Smooth muscle cell of the coronary artery (primary cell): ENCODE data around the gene BTG3. TPM values are rescaled to one million over a fixed set of nuclear protein-coding genes. Genes with fewer than 3 reads are reported as not detected.

Source experiments
- total RNA-seq: library from RNA; depleted of rRNA; stranded (reverse); fragments of >200 nt; gene quantifications from 2 replicates; pipeline ENCODE4 v1.2.3, GENCODE V29; 2014; ENCODE audit warnings: low replicate concordance

Gene BTG3
- total RNA-seq = 8.9 and 16.1 TPM in 2 replicates

DNA sequence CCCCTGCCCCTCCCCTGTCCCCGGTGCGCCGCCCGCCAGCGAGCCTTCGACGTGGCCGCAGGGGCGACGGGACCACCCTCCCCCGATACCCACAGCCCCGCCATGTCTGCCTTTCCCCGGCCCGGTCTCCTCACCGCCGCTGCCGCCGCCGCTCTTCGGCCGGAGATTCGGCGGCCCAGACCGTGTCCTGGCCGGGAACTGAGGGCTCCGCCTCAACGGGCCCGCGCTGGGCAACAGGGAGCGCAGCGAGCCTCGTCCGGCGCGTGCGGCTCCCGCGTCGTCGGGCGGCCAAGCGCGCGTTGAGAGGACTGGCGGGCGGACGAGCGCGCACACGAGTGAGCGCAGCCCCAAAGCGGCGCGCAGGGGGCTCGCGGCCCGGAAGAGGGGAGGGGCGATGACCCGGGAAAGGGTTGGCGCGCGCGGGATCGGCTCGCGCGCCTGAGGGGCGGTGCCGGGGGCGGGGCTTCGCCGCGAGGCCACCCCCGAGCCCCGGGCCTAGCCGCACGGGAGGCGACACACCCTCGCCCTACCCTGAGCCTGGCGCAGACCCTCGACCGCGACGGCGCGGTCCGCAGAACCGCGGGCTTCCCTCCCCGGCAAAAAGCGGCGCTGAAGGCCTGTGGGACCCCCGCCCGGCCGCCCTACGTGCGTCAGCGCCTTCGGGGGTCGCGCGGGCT is at the start of gene BTG3:
Gene BTG3 (minus strand): TSS at position 337 of the 677 bp plus-strand sequence. CDS start 3,757 bp downstream, outside the sequence.

Other genes starting within 250 kb of the BTG3 start
- 1.2 and 1.6 TPM in 2 replicates for gene CXADR, start 99.9 kb downstream of the BTG3 start, total RNA-seq
- 4.7 and 7.5 TPM in 2 replicates for gene C21orf91, start 206.5 kb upstream of the BTG3 start, total RNA-seq